Upper lobe of left lung (tissue), 6 donors: ENCODE measurements around the gene PPP2R2C. TPM values are rescaled to one million over a fixed set of nuclear protein-coding genes. Genes with fewer than 3 reads are reported as not detected.
A peak's percentile ranks its signal among the peaks of the same experiment; 100 is the strongest.

Experiments
- ATAC-seq, 2 donors: fragments of 200-7000 bp; cut with Tn5 transposase; one replicate each; pipeline ENCODE4 v1.9.1; 2022; ENCODE audit warnings: mild to moderate bottlenecking in 2 of 2, moderate library complexity in 2 of 2; ENCODE audit not compliant: low FRiP score in 2 of 2
- DNase-seq, 2 donors: peaks; one replicate each; pipeline ENCODE4 v3.0.0-alpha.2; 2019 to 2020
- H3K27ac ChIP-seq, 4 donors: fragments of 200-600 bp; sonication (generic); one replicate each; pipeline ENCODE4 v1.5.1; 2016 to 2019
- H3K27me3 ChIP-seq, 4 donors: fragments of 200-600 bp; sonication (generic); one replicate each; pipeline ENCODE4 v1.5.1; 2017 to 2019
- H3K36me3 ChIP-seq, 4 donors: fragments of 200-600 bp; sonication (generic); one replicate each; pipeline ENCODE4 v1.5.1; 2016 to 2019
- H3K4me1 ChIP-seq, 4 donors: fragments of 200-600 bp; sonication (generic); one replicate each; pipeline ENCODE4 v1.5.1; 2018 to 2019
- H3K4me3 ChIP-seq, 4 donors: fragments of 200-600 bp; sonication (generic); one replicate each; pipeline ENCODE4 v1.5.1; 2017 to 2019; ENCODE audit warnings: mild to moderate bottlenecking in 2 of 4, moderate library complexity in 1 of 4
- H3K9me3 ChIP-seq, 4 donors: fragments of 200-600 bp; sonication (generic); one replicate each; pipeline ENCODE4 v1.5.1; 2018 to 2019
- CTCF ChIP-seq, 6 experiments: fragments of 450-650 bp in 4 of 6; fragments of 200-600 bp in 2 of 6; sonication (generic) in 2 of 6; IDR thresholded peaks; one replicate each; pipeline ENCODE4 v1.5.1; 2016 to 2019; ENCODE audit warnings: antibody characterized with exemption in 6 of 6
- EP300 ChIP-seq, 4 donors: sonication (generic); formaldehyde crosslinking; IDR thresholded peaks; one replicate each; pipeline ENCODE4 v1.5.1; 2017; ENCODE audit warnings: antibody characterized with exemption in 4 of 4, control low read depth in 2 of 4
- POLR2A ChIP-seq, 4 donors: fragments of 450-650 bp; IDR thresholded peaks; one replicate each; pipeline ENCODE4 v1.5.1; 2016 to 2017; ENCODE audit warnings: antibody characterized with exemption in 4 of 4, mild to moderate bottlenecking in 2 of 4
- POLR2AphosphoS5 ChIP-seq, 2 donors: sonication (generic); formaldehyde crosslinking; IDR thresholded peaks; one replicate each; pipeline ENCODE4 v1.5.1; 2017; ENCODE audit warnings: antibody characterized with exemption in 2 of 2
- WGBS, 2 donors: methylation state at CpG; one replicate each; pipeline ENCODE4 v1.1.5; 2017 to 2018; 5-methylcytosine and 5-hydroxymethylcytosine counted together
- total RNA-seq, 6 donors: library from RNA; depleted of rRNA in 4 of 6; stranded (reverse); fragments of >200 nt in 4 of 6; gene quantifications; one replicate each; pipeline versions ENCODE4 v1.1.0 to v1.2.1, GENCODE V29; 2016 to 2021
- donor health status: DM: no; HTN: no; CAD: no; lungs with moderate emphysema.
- donor health status: DM: no; HTN: yes; CAD: no; lungs with severe emphysema.

Gene PPP2R2C
- total RNA-seq, 6 donors from 2014 or later: 0.09 to 0.17 TPM; not detected in 4

- 77 to 93% methylated on average over 3 to 12 of the region's 12 CpGs for WGBS, 2 donors
Measured at GRCh38 chr4:6307230-6307629, 165.2 kb downstream of the PPP2R2C start.

GRCh38 chr4:6306299-6306698, 166.1 kb downstream of the PPP2R2C start:
- TF ChIP-seq POLR2AphosphoS5 (IDR thresholded peaks at IDR 0.05) (no peak), POLR2A (IDR thresholded peaks at IDR 0.05) (no peak), EP300 (IDR thresholded peaks at IDR 0.05) (no peak), CTCF (IDR thresholded peaks at IDR 0.05) (no peak)
- WGBS, 2 donors: 67 to 71% methylated on average over 5 of the region's 5 CpGs
- Histone ChIP-seq H3K4me1 (peaks cover 0 to 11% (median 2%) of the 10 kb centered on the region in 4 donors), H3K9me3 (peaks cover 0 to 2% (median 0%) of the 10 kb centered on the region in 4 donors), H3K27me3 (peaks cover 0 to 10% (median 0%) of the 10 kb centered on the region in 4 donors), H3K27ac (no peak overlapping the region), H3K4me3 (no peak overlapping the region), H3K36me3 (peaks cover 0 to 37% (median 14%) of the 10 kb centered on the region in 4 donors)
- ATAC-seq (no peak), DNase-seq (no peak)

More at GRCh38 chr4:6307230-6307629, 165.2 kb downstream of the PPP2R2C start:
- no peak overlapping the region for H3K4me3 ChIP-seq
- peak in 1 of 2 donors; percentile 46 for DNase-seq
- TF ChIP-seq POLR2A (IDR thresholded peaks at IDR 0.05) (no peak), EP300 (IDR thresholded peaks at IDR 0.05) (no peak), CTCF (IDR thresholded peaks at IDR 0.05) (no peak), POLR2AphosphoS5 (IDR thresholded peaks at IDR 0.05) (no peak)
- no peak overlapping the region for H3K27ac ChIP-seq
- peaks cover 0 to 10% (median 0%) of the 10 kb centered on the region in 4 donors for H3K27me3 ChIP-seq
- H3K4me1 ChIP-seq: peaks cover 0 to 11% (median 2%) of the 10 kb centered on the region in 4 donors
- peaks cover 0 to 28% (median 5%) of the 10 kb centered on the region in 4 donors for H3K36me3 ChIP-seq
- no peak for ATAC-seq
- H3K9me3 ChIP-seq: peaks cover 0 to 2% (median 0%) of the 10 kb centered on the region in 4 donors

GRCh38 chr4:6303943-6304342, 168.5 kb downstream of the PPP2R2C start:
- Histone ChIP-seq H3K27ac (no peak overlapping the region), H3K4me1 (peaks cover 0 to 3% (median 0%) of the 10 kb centered on the region in 4 donors), H3K4me3 (no peak overlapping the region), H3K27me3 (peaks cover 0 to 1% (median 0%) of the 10 kb centered on the region in 4 donors), H3K9me3 (peaks cover 0 to 2% (median 0%) of the 10 kb centered on the region in 4 donors), H3K36me3 (peaks cover 0 to 54% (median 23%) of the 10 kb centered on the region in 4 donors)
- ATAC-seq: no peak
- WGBS, 2 donors: 80 to 82% methylated on average over 3 to 12 of the region's 12 CpGs
- no peak for DNase-seq
- no peak for TF ChIP-seq CTCF (IDR thresholded peaks at IDR 0.05)
- no peak for TF ChIP-seq EP300 (IDR thresholded peaks at IDR 0.05)
- no peak for TF ChIP-seq POLR2AphosphoS5 (IDR thresholded peaks at IDR 0.05)

- TF ChIP-seq CTCF (IDR thresholded peaks at IDR 0.05) (no peak), POLR2AphosphoS5 (IDR thresholded peaks at IDR 0.05) (no peak)
- ATAC-seq (no peak), DNase-seq (no peak)
- Histone ChIP-seq H3K4me1 (no peaks in the 10 kb centered on the region), H3K4me3 (no peak overlapping the region), H3K36me3 (peaks cover 0 to 65% (median 26%) of the 10 kb centered on the region in 4 donors), H3K9me3 (no peaks in the 10 kb centered on the region), H3K27me3 (no peaks in the 10 kb centered on the region), H3K27ac (no peak overlapping the region)
- WGBS, 2 donors: 75 to 91% methylated on average over 6 of the region's 6 CpGs
Measured at GRCh38 chr4:6302869-6303268, 169.5 kb downstream of the PPP2R2C start.
